CD4-positive, alpha-beta T cell treated with Interleukin-17A for 4 hours (primary cell): ENCODE measurements around the gene THSD4.
"Not testable (repeated sequence)": the region's sequence is repeated elsewhere in the genome, so short reads cannot be mapped to it uniquely, and the experiment has no call there.

Experiments used
- DNase-seq: peaks from one replicate; pipeline ENCODE4 v3.0.0-alpha.2; 2020; ENCODE audit warnings: mixed read lengths

THSD4 gene

DNA sequence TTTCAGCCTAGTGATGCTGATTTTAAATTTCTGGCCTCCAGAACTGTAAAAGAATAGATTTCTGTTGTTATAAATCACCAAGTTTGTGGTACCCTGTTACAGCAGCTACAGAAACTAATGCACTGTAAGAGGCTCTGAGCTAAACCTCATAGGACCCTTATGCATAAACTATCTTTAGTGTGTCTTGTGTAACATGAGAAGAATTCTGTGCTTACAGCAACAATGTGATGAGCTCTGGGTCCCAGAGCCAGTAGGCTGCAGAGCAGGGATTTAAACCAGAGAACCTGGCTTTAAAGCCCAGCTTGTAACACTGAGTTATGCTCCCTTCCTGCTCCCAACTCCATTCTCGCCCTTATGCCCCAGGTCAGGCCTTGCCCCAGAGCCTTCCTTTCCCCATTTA lies 113.1 kb downstream of the THSD4 start:
- no peak for DNase-seq

DNA sequence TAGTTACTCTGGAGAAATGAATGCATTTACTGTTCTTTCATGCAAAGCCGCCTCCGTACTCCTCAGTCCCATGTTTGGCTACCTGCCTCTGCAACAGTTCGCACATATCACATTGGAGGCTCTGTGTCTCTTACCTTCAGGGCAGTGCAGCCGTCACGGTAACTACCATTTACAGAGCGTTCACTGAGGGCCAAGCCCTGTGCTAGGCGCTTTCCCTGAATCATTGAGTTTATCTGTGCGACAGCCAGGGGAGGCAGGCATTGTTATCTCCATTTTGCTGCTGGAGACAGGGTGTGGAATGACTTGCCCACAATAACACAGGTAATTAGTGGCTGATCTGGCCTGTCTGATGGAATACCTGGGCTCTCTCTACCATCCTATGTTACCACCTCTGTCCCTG lies 115.0 kb downstream of the THSD4 start:
- no peak for DNase-seq

DNA sequence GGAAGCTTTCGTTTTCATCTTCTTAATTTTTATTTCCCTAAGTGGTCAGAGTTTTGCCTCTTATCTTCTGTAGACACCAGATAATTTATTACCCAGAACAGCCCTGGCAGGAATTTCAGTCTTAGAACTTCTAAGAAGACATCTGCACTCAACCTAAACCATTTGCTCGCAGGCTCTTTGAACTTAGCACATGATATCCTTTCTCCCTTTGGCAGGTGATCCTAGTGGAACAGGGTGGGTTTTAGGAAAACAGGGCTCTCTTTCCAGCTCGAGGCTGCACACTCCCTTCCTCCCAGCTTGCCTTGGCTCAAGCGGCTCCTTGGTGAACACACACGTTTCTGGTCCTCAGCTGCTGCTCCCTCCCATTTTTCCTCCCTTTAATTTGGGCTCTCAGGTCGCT lies 116.5 kb downstream of the THSD4 start:
- no peak for DNase-seq

DNA sequence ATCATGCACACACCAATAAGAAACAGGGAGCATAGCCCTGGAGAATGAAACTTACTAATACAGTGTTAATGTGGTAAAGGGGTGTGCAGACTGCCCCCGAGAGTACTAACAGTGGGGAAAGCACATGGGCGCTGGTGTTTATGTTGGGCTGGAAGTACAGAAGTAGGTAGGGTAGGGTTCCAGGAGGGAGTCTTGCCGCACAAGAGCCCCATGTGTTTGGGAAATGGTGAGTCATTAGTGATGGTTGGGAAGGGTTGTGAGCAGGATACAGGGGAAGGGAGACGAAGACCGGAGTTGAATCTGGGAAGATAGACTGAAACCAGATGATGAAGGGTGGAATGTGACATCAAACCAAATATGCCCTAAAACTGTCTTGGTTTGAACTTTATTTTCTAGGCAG lies 117.1 kb downstream of the THSD4 start:
- no peak for DNase-seq

DNA sequence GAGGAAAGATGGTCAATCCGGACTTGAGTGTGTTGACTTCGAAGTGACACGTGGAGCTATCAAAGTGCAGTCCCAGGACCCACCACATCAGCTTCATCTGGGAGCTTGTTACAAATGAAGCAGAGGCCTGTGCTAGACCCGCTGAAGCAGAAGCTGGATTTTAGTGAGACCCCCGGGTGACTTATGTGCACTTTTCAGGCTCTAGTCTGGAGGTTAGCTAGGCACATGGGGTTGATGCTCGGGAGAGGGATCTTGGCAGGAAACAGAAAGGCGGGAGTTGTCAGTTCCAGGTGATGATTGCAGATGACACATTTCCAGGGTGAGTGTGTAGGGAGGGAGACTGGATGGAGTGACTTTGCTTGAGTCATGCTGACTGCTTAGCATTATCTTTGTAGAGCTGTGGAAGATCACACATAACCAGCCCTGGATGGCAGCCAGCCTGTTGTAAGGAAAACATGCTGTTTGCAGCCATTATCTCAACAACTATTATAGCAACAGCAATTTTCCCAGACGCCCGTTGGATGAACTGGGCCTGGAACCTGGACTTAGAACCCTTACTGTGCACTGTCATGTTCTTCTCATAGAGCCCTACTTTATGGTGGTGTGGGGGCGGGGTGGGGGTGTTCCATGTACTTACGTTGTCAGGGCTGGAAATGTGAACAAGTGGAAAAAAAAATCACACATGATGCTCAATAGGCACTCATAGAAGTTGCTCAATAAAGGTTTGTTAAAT lies 122.4 kb downstream of the THSD4 start:
- DNase-seq, result no peak

DNA sequence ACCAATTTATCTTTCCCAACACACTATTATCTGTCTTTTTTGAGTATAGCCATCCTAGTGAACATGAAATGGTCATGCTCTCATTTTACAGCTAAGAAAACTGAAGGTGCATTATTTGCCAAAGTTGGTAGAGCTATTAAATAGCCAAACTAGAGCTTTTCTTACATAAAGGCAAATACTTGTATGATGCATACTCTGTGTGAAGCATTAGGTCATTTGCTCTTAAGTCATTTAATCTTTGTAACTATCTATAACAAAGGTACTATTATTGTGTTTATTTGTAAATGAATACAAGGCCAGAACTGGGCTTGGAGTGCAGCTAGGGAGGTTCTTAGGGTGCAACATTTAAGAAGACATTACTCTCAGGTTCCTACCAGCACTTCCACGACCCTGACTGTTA lies 123.7 kb downstream of the THSD4 start:
- no peak for DNase-seq

DNA sequence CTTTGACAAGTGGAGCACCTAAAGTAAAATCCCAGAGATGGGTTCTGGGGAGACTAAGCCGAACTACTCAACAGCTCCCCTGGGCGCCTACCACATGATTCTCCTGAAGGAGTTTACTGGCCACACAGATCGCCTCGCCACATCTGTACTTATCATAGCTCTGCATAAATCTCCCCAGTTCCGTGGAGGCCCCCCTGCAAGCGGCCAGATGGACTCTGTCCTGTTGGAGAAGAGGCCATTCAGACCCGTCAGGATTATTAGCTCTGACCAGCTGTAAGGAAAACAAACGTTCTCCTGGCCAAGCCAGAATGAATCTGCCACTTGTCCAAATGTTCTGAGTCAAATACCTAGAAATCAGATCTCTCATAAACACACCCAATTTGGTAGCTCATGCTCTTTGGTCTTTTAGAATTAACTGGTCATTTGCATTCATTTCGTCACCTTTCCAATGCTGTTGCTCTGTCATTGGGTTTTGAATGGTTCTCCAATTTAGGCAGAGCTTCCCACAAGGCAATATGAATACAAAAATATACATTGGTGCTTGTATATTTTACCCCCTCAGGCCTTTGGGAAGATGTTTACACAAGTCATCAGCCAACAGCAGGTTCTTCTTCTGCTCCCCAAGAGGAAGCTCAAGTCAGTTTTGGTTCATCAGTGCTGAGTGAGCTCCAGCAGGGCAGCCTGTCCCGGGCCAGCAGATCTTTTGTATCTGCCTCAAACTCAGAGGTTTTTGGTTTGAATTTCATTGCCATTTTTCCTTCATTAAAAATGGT lies 124.5 kb downstream of the THSD4 start:
- no peak for DNase-seq

DNA sequence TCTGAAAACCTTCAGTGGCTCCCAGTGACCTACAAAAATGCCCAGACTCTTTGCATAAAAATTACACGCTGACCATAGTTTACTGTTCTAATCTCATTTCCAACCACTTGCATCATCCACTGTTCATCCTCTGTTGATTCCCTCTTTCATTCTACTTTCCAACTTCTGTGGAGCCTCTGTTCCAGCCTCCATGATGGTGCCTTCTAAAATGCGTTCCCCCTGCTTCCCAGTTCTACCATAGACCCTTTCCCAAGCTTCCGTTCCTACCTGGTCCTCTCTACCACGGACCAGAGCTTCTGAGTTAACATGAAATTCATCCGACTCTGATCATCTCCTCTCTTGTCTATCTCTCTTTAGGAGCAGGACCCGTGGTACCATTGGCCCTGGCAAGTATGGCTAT lies 127.0 kb downstream of the THSD4 start:
- no peak for DNase-seq

DNA sequence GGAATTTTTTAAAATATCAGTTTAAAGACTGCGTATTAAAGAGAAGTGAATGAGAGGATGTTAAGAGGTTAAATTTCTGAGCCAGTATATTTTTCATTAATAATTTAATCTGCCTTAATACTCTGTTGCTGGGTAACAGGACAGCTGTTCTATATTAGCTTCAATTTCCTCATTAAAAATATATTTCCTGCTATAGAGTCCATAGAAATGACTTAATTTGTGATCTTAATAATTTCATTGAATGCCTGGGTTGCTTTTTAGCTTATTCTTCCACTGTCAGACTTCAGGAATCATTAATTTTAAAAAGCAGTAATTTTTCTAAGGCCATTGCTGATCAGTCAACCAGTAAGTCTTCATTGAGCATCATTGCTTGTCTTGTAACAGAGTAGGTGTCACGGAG lies 129.0 kb downstream of the THSD4 start:
- no peak for DNase-seq

DNA sequence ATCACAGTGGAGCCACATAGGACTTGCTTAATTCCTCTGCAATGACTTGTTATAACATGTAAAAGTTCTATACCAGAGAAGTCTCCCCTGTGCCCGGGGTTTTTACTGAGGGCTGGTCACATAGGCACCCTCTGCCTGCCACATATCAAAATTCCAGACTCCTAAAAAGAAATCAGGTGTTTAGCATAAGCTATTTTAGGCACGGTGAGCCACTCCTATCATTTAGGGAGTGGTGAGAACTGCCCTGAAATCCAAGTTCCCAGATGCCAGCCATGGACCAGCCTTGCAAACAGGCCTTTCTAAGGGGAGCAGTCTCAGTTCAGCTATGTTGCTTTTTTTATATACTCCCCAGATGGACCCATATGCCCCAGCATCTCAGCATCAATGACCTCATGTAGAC lies 130.3 kb downstream of the THSD4 start:
- DNase-seq, result no peak

DNA sequence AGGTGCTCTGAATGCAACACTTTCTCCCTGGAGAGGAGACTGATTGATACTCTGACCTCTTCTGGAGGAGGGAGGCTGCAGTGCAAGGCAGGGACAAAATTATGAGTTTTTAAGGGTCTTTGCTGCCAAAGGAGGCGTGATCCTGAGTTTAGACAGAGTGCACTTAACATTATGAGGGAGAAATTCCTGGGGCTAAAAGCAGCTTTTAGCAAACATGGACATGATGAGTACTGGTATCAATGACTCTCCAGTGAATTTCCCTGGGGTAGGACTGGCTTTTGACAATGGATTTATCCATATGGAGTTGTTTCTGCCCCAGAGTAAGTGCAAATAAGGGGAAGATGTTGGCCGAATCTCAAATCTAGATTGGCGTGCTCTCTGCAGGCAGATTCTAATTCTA lies 133.1 kb downstream of the THSD4 start:
- DNase-seq, result no peak

DNA sequence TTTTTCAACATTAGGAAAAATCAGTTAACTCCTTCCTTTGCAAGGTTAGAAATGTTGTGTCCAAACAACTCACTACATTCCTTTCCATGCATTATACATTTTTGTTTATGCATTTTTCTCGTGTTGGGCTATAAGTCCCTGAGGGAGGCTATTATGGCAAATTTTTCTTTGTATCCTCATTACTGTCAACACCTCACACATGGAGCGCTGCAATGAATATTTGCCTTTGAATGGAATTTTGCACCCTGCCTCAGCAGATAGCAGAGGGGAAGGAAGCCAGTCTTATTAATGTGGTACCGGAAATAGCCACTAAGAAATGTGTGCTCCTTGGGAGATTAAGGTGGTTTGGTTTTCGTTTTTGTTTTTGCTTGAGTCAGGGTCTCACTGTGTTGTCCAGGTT lies 134.7 kb downstream of the THSD4 start:
- no peak for DNase-seq

DNA sequence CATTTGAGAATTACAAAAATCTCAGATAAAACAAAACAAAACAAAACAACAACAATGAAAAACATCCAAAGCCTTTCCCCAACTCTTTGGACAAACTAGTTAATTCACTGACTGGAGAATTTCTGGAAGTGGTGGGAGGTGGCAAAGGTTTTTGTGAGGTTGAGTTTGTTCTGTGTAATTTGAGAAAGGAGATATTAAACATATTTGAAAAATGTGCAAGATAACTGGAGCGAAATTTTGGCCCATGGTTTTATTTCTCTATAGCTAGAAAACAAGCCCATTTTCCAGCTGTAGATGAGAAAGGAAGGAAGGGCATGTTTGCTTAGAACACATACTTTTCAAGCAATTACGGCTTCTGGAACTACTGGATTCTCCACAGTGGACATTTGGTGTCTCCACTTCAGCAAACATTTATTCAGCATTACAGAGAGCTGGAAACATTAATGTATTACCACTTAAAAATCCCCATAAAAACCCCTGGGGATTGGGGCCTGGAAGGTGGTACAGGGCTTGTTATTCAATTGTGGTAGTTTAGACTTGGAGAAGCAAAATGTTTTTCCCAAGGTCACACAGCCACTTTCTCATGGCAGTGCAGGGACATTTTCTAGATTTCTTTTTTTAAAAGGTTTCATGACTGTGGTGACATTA lies 135.8 kb downstream of the THSD4 start:
- no peak for DNase-seq

DNA sequence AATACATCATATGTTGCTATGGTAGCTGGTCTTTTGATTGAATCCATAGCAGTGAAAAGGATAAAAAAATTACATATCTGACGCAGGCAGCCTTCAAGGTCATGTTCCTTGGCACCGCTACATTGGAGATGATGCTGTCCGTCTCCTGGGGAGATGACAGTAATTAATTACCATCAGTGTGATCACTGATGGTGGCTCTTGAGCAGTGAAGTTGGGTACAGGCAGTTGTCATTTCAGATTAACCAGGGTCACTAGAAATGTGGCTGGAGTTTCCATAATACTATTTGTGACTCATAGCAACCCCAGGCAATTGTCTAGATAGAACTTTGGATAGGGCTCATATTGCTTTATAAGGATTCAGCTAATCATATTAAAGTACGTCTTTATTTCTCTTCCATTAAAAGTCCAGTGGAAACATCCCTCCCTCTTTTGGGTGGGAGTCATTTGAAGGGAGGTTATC lies 136.3 kb downstream of the THSD4 start:
- DNase-seq, result no peak

DNA sequence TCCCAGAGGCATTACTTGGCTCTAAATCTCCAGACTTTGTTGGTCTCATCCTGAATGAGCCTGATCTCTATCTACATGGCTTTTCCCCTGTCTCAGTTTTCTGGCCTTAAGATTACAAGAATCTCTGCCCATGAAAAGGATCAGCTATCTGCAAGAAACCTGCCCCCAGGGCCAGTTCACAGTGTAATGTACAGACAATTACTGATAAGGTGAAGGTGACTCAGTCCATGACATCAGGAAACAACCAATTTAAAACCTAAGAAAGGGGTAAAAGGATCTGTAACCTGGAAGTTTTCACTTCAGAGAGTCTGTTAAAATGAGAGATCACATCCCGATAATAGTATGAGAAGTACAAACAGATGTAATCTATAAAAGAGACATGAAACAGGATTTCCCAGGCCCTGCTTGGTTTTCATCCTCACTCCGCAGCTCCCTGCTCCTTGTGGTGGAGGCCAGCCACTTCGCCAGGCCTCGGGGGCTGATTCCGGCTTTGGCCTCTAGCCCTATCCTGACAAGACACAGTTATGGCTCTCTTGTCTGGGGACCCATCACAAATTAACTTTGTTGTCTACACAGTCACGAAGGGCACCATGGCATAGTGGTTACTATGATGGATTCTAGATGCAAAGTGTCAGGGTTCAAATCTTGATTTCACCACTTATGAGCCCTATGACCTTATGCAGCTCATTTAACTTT lies 136.9 kb downstream of the THSD4 start:
- DNase-seq, result no peak

DNA sequence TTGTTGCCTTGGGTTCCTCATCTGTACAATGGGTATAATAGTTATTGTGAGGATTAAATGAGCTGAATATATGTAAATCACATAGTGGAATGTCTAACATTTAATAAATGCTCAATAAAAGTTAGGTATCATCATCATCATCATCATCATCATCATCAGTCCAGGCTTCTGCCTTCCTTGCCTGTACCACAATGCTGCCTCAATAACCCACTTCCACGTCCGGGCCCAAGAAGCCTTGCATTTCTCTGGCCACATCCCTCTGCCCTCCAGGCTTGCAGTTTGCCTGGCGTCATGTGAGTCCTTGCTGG lies 137.4 kb downstream of the THSD4 start:
- no peak for DNase-seq

DNA sequence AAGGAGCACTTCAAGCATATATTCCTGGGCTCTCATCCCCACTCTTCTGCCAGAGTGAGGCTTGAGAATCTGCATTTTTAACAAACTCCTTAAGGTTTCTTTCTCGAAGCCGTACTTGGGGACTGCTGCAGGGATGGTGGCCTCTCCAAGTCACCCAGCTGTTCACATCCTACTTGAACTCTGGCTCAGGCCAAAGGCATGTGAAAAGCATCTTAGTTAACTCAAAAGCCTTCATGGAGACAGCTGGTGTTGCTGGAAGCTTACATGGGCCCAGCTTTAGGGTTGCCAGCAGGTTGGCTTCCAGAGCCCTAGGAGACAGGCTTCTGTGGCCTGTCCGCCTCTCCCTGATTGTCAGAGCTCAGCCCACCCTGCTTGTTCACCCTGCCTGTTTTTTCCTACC lies 139.2 kb downstream of the THSD4 start:
- no peak for DNase-seq

DNA sequence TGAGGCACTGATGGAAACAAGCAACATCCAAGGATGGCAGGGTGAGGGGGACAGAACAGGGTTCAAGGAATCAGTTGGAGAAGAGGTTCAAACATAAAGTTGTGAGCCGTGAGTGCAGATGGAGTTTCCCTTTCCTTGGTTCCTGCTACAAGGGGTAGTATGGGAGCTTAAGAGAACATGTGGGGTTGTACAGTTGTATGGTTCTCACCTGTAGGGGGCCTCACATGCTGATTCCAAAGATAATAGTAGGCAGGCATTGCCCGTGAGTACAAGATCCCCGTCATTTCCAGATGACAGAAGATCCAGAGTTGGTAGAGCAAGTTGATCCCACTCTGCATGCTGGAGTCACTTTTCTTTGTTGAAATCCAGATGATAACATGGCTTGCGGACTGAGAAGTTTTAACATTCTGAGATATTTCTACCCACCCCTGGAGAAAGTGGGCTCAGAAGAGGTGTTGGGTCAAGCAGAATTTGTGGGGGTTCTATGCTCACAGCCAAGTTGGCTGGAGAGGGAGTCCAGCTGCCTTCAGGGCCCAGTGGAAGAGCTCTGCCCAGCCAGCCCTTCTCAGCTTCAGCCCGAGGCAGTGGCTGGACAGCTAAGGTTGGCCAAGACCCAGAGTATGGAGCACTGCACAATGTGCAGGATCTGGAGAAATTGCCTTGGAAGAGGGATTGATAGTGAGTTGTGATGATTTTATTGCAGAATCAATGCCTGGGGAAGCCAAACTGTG lies 141.8 kb downstream of the THSD4 start:
- no peak for DNase-seq

DNA sequence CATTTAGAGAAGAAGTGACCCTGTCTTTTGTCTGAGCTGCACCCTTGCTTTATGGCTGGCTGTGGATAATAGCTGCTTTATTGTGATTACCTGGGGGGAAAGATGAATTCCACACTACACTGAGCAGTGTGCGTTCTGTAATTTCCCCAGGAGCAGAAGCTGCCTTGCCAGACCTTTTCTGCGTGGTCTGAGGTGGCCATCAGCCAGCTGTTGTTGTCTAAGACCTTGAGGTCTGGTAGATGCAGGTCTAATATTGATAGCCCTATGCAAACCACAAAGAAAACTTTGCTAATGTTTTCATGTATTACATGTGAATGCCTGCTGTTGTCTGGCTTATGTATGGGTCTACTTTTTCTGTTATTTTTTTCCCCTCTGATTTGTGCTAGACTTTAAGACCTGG lies 144.6 kb downstream of the THSD4 start:
- DNase-seq, result no peak

DNA sequence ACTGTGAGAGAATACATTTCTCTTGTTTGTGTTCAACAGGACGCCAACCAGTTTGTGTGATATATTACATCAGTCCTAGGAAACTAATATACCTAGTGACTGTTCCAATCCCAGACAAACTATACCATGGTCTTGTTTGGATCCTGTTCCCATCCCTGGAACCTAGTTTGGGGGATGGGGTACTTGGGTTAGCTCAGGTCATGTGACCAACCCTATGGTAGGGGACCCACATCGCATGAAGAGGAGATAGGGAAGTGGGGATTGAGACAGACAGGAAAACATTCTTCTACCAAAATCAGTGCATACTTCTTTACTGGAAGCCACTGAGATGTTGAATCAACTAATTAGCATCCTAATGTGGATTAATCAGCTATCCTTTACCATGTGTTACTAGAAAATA lies 146.1 kb downstream of the THSD4 start:
- DNase-seq, result no peak

DNA sequence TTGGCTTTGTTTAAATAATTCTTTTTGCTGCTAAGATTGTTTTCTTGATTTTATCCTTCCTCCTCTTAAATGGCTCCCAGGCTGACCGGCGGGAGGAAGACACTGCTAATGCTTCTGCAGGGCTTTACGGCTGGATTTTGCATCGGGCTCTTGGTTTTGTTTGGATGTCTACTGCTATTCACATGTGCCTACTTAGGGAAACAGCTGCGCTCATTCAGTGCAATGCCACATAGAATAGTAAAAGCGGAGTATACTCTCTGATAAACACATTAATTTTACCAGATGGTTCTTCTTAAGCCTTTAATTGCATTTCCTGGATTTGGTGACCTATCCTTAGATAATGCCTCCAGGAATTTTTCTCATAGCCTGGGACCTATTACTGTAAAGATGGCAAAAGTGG lies 146.6 kb downstream of the THSD4 start:
- no peak for DNase-seq

DNA sequence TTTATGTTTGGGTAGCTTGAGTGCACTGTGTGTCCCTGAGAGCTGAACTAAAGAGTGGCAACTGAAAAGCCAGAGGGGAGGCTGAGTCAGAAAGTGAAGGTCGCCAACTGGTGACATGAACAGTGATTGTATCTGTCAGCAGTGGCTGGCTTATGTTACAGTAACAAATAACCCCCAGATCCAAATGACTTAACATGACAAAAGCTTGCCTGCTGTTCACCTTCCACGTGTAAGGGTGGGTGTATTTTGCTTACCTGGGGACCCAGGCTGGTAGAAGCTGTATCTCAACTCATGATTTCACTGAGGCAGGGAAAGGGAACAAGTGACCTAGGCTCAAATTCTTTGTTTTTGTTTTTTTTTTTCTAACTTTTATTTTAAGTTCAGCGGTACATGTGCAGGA lies 147.3 kb downstream of the THSD4 start:
- DNase-seq, result no peak

DNA sequence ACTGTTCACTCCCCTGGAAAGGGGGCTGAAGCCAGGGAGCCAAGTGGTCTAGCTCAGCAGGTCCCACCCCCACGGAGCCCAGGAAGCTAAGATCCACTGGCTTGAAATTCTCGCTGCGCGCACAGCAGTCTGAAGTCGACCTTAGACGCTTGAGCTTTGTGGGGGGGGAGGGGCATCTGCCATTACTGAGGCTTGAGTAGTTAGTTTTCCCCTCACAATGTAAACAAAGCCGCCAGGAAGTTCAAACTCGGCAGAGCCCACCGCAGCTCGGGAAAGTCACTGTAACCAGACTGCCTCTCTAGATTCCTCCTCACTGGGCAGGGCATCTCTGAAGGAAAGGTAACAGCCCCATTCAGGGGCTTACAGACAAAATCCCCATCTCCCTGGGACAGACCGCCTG lies 150.3 kb downstream of the THSD4 start:
- DNase-seq, result not testable (repeated sequence)
